ENCODE data around the gene KRT16. TPM values are rescaled to one million over a fixed set of nuclear protein-coding genes. Genes with fewer than 3 reads are reported as not detected.
"Not testable (repeated sequence)": the region's sequence is repeated elsewhere in the genome, so short reads cannot be mapped to it uniquely, and the experiment has no call there.

KRT16 gene
- polyA plus RNA-seq (ENCODE audit: insufficient read length in 3 of 3), result not detected

- DNase-seq (ENCODE audit: low read depth in 3 of 3, low spot score in 2 of 3), result not testable (repeated sequence)
Observed at GRCh38 chr17:41612376-41613160, at the start of gene KRT16. Gene KRT16 (minus strand): TSS chr17:41612767. CDS start chr17:41612688, 79 bp downstream.

GRCh38 chr17:41660221-41660711 is 47.7 kb upstream of the KRT16 start:
- no peak for DNase-seq (ENCODE audit: low read depth in 3 of 3, low spot score in 2 of 3)

GRCh38 chr17:41659427-41660212 is 47.1 kb upstream of the KRT16 start:
- DNase-seq (ENCODE audit: low read depth in 3 of 3, low spot score in 2 of 3), result no peak

- no peak for DNase-seq (ENCODE audit: low read depth in 3 of 3, low spot score in 2 of 3)
Observed at GRCh38 chr17:41658846-41659245, 46.3 kb upstream of the KRT16 start.

GRCh38 chr17:41657936-41658335 is 45.4 kb upstream of the KRT16 start:
- DNase-seq (ENCODE audit: low read depth in 3 of 3, low spot score in 2 of 3), result no peak

GRCh38 chr17:41657176-41657754 is 44.7 kb upstream of the KRT16 start:
- no peak for DNase-seq (ENCODE audit: low read depth in 3 of 3, low spot score in 2 of 3)

GRCh38 chr17:41656249-41657023 is 43.9 kb upstream of the KRT16 start:
- no peak for DNase-seq (ENCODE audit: low read depth in 3 of 3, low spot score in 2 of 3)

GRCh38 chr17:41655611-41656111 is 43.1 kb upstream of the KRT16 start:
- DNase-seq (ENCODE audit: low read depth in 3 of 3, low spot score in 2 of 3), result no peak

- DNase-seq (ENCODE audit: low read depth in 3 of 3, low spot score in 2 of 3), result no peak
Observed at GRCh38 chr17:41654678-41655607, 42.4 kb upstream of the KRT16 start.

- no peak for DNase-seq (ENCODE audit: low read depth in 3 of 3, low spot score in 2 of 3)
Observed at GRCh38 chr17:41653892-41654677, 41.5 kb upstream of the KRT16 start.

- no peak for DNase-seq (ENCODE audit: low read depth in 3 of 3, low spot score in 2 of 3)
Observed at GRCh38 chr17:41653421-41653820, 40.9 kb upstream of the KRT16 start.

- DNase-seq (ENCODE audit: low read depth in 3 of 3, low spot score in 2 of 3), result no peak
Observed at GRCh38 chr17:41652461-41652970, 39.9 kb upstream of the KRT16 start.

- DNase-seq (ENCODE audit: low read depth in 3 of 3, low spot score in 2 of 3), result no peak
Observed at GRCh38 chr17:41651625-41652460, 39.3 kb upstream of the KRT16 start.

- DNase-seq (ENCODE audit: low read depth in 3 of 3, low spot score in 2 of 3), result no peak
Observed at GRCh38 chr17:41650794-41651624, 38.4 kb upstream of the KRT16 start.

- DNase-seq (ENCODE audit: low read depth in 3 of 3, low spot score in 2 of 3), result no peak
Observed at GRCh38 chr17:41649923-41650519, 37.5 kb upstream of the KRT16 start.
